SU-DHL-6 (cell line): ENCODE measurements around the gene KDM2B.

Experiments
- H2AFZ ChIP-seq: fragments of 200-600 bp; sonication (generic); 2 replicates; pipeline ENCODE4 v1.6.1; 2014; ENCODE audit warnings: low read depth, mild to moderate bottlenecking, moderate library complexity, mixed read lengths, antibody characterized with exemption, low read length; ENCODE audit not compliant: severe bottlenecking
- H3F3A ChIP-seq: fragments of 200-600 bp; shearing (Covaris generic); 2 replicates; pipeline ENCODE4 v1.6.0; 2016; ENCODE audit warnings: antibody characterized with exemption, mild to moderate bottlenecking; ENCODE audit not compliant: insufficient read depth
- H3K27ac ChIP-seq: fragments of 200-600 bp; sonication (generic); 2 replicates; pipeline ENCODE4 v1.5.1; 2016; ENCODE audit warnings: low read depth, mild to moderate bottlenecking, low read length, moderate library complexity, mixed read lengths
- H3K27me3 ChIP-seq: fragments of 200-600 bp; sonication (generic), shearing (Covaris generic); 2 replicates; pipeline ENCODE4 v1.6.0; 2014; ENCODE audit warnings: mild to moderate bottlenecking, low read length
- H3K36me3 ChIP-seq: fragments of 200-600 bp; sonication (generic); 2 replicates; pipeline ENCODE4 v1.6.1; 2014; ENCODE audit warnings: mild to moderate bottlenecking, low read length, mixed read lengths
- H3K4me2 ChIP-seq: fragments of 300-600, 200-600 bp; shearing (Covaris generic), sonication (generic); 2 replicates; pipeline ENCODE4 v1.6.0; 2014; ENCODE audit warnings: low read length, low read depth, mild to moderate bottlenecking; ENCODE audit not compliant: poor library complexity, severe bottlenecking
- H3K4me3 ChIP-seq: fragments of 200-600 bp; sonication (generic); 2 replicates; pipeline ENCODE4 v1.5.1; 2014; ENCODE audit warnings: antibody characterized with exemption, low read length, mild to moderate bottlenecking, mixed read lengths; ENCODE audit not compliant: insufficient read depth, poor library complexity, severe bottlenecking
- H3K79me2 ChIP-seq: fragments of 200-600 bp; sonication (generic); 2 replicates; pipeline ENCODE4 v1.6.1; 2014; ENCODE audit warnings: mild to moderate bottlenecking, low read length, moderate library complexity; ENCODE audit not compliant: insufficient read depth
- H3K9ac ChIP-seq: fragments of 200-600 bp; sonication (generic); 2 replicates; pipeline ENCODE4 v1.7.0; 2014; ENCODE audit warnings: mild to moderate bottlenecking, low read length
- H3K9me2 ChIP-seq: fragments of 200-600 bp; sonication (generic); replicated peaks from 2 replicates; pipeline ENCODE4 v1.6.1; 2014; ENCODE audit warnings: low read length; ENCODE audit not compliant: insufficient read depth
- H3K9me3 ChIP-seq: fragments of 200-600 bp; sonication (generic); 2 replicates; pipeline ENCODE4 v1.6.1; 2014; ENCODE audit warnings: low read length, mixed read lengths; ENCODE audit not compliant: insufficient read depth
- H4K20me1 ChIP-seq: fragments of 200-600 bp; sonication (generic); 2 replicates; pipeline ENCODE4 v1.6.1; 2014; ENCODE audit warnings: low read depth, mild to moderate bottlenecking, antibody characterized with exemption, low read length, moderate library complexity, mixed read lengths
- EZH2phosphoT487 ChIP-seq: fragments of 200-600 bp; sonication (generic), shearing (Covaris generic); conservative IDR thresholded peaks from 2 replicates; pipeline ENCODE4 v1.6.1; 2018; ENCODE audit warnings: mild to moderate bottlenecking, antibody characterized with exemption, low read length, moderate library complexity, mixed read lengths
- TF ChIP-seq, protein P1 (sequence below): fragments of 200-600 bp; sonication (generic); IDR thresholded peaks from one replicate; pipeline ENCODE4 v1.5.1; 2017; ENCODE audit warnings: antibody characterized with exemption, mild to moderate bottlenecking, low read length, moderate library complexity; ENCODE audit not compliant: insufficient read depth, poor library complexity, severe bottlenecking

Gene KDM2B

DNA sequence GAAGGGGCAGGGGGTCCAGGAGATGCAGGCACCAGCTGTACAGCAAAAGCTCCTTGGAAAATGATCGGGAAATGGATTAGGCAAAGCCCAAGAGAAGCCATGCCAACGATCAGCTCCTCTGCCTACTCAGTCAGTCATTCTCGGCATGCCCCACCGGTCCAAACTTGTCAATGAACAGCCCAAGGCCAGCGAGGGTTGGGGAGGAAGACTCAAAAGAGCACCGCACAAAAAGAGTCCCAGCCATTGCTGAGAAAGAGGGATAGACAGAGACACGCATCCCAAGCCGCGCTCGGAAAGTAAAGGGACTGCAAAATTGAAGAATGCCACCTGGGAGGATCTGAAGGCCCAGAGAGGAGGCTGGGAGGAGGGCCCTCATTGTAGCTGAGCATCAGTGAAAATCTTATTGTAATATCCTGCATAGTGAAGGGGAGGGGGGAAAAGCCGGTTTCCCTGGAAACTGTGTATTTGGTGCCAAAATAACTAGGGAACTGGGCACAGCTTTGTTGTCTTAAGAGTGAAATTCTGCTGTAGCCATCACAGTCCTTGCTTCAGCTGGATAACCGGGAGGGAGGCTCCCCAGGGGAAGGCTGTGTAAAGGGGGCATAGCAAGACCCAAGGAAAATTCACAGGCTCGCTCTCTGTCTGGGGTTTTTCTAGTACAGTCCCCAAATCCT, 4.7 kb downstream of the KDM2B start:
- no peak for TF ChIP-seq EZH2phosphoT487
- TF ChIP-seq, protein P1, sequence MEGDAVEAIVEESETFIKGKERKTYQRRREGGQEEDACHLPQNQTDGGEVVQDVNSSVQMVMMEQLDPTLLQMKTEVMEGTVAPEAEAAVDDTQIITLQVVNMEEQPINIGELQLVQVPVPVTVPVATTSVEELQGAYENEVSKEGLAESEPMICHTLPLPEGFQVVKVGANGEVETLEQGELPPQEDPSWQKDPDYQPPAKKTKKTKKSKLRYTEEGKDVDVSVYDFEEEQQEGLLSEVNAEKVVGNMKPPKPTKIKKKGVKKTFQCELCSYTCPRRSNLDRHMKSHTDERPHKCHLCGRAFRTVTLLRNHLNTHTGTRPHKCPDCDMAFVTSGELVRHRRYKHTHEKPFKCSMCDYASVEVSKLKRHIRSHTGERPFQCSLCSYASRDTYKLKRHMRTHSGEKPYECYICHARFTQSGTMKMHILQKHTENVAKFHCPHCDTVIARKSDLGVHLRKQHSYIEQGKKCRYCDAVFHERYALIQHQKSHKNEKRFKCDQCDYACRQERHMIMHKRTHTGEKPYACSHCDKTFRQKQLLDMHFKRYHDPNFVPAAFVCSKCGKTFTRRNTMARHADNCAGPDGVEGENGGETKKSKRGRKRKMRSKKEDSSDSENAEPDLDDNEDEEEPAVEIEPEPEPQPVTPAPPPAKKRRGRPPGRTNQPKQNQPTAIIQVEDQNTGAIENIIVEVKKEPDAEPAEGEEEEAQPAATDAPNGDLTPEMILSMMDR: no peak
- Histone ChIP-seq H3K79me2 (no peaks in the 10 kb centered on the region), H3K4me2 (no peak overlapping the region), H3K9me2 (no peaks in the 10 kb centered on the region), H3K27me3 (no peaks in the 10 kb centered on the region), H2AFZ (no peak overlapping the region), H3K27ac (no peak overlapping the region), H3K9ac (no peak overlapping the region), H3F3A (no peaks in the 10 kb centered on the region), H3K9me3 (no peaks in the 10 kb centered on the region), H3K36me3 (no peaks in the 10 kb centered on the region), H3K4me3 (no peak overlapping the region), H4K20me1 (no peaks in the 10 kb centered on the region)

- H3K4me3 ChIP-seq: no peak overlapping the region
- no peaks in the 10 kb centered on the region for H3K27me3 ChIP-seq
- no peaks in the 10 kb centered on the region for H3F3A ChIP-seq
- H3K79me2 ChIP-seq: no peaks in the 10 kb centered on the region
- no peak overlapping the region for H3K27ac ChIP-seq
- no peak overlapping the region for H3K9ac ChIP-seq
- no peaks in the 10 kb centered on the region for H3K9me3 ChIP-seq
- no peak overlapping the region for H2AFZ ChIP-seq
- H3K4me2 ChIP-seq: no peak overlapping the region
- no peaks in the 10 kb centered on the region for H3K36me3 ChIP-seq
- H3K9me2 ChIP-seq: no peaks in the 10 kb centered on the region
- TF ChIP-seq, protein P1: no peak
- no peak for TF ChIP-seq EZH2phosphoT487
- no peaks in the 10 kb centered on the region for H4K20me1 ChIP-seq
Measured at GRCh38 chr12:121575051-121575450, 5.8 kb downstream of the KDM2B start.

GRCh38 chr12:121574025-121574424, 6.8 kb downstream of the KDM2B start:
- H3K9ac ChIP-seq: no peak overlapping the region
- TF ChIP-seq, protein P1: no peak
- no peak for TF ChIP-seq EZH2phosphoT487
- H3K36me3 ChIP-seq: no peaks in the 10 kb centered on the region
- no peak overlapping the region for H3K4me3 ChIP-seq
- H4K20me1 ChIP-seq: no peaks in the 10 kb centered on the region
- H2AFZ ChIP-seq: no peak overlapping the region
- H3K27me3 ChIP-seq: no peaks in the 10 kb centered on the region
- H3K79me2 ChIP-seq: no peaks in the 10 kb centered on the region
- H3K27ac ChIP-seq: no peak overlapping the region
- H3F3A ChIP-seq: no peaks in the 10 kb centered on the region
- no peak overlapping the region for H3K4me2 ChIP-seq
- H3K9me3 ChIP-seq: no peaks in the 10 kb centered on the region
- H3K9me2 ChIP-seq: no peaks in the 10 kb centered on the region
